Measurements from ENCODE around the gene TP53BP1. TPM values are rescaled to one million over a fixed set of nuclear protein-coding genes. Genes with fewer than 3 reads are reported as not detected.

Gene TP53BP1
- total RNA-seq, 2 experiments from 2014 or later = 43.0 to 44.6 TPM

DNA sequence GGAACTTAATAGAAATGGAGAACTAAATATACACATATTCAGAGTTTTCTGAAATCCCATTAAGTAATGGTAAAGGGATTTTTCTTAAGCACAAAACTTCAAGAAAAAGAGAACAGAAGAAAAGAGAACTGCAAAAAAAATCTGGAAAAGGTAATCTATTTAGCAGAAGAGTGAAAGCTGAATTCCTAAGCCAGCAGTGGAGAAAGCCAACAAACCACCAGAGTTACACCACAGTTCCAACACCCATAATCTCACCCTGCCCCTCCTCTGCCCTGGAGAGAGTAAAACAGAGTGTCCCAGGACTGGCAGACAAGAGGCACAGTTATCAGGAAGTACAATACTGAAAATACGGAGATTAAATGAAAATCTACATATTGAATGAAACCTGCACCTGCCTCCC, 29.4 kb downstream of the TP53BP1 start:
- TF ChIP-seq, protein P1, sequence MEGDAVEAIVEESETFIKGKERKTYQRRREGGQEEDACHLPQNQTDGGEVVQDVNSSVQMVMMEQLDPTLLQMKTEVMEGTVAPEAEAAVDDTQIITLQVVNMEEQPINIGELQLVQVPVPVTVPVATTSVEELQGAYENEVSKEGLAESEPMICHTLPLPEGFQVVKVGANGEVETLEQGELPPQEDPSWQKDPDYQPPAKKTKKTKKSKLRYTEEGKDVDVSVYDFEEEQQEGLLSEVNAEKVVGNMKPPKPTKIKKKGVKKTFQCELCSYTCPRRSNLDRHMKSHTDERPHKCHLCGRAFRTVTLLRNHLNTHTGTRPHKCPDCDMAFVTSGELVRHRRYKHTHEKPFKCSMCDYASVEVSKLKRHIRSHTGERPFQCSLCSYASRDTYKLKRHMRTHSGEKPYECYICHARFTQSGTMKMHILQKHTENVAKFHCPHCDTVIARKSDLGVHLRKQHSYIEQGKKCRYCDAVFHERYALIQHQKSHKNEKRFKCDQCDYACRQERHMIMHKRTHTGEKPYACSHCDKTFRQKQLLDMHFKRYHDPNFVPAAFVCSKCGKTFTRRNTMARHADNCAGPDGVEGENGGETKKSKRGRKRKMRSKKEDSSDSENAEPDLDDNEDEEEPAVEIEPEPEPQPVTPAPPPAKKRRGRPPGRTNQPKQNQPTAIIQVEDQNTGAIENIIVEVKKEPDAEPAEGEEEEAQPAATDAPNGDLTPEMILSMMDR (IDR thresholded peaks at IDR 0.05) = no peak
- Mint-ChIP-seq H3K36me3 (ENCODE audit: low read depth) (peaks cover 83% of the 10 kb centered on the region), H3K4me3 (no peak overlapping the region), H3K27ac (no peak overlapping the region), H3K27me3 (no peaks in the 10 kb centered on the region), H3K4me1 (ENCODE audit: low read depth) (no peaks in the 10 kb centered on the region), H3K9me3 (no peaks in the 10 kb centered on the region)
- Histone ChIP-seq H3K4me3 (ENCODE audit: low read length) (no peak overlapping the region), H3K4me1 (ENCODE audit: insufficient read depth, low read length) (no peaks in the 10 kb centered on the region), H3K36me3 (ENCODE audit: insufficient read depth, low read length) (peaks cover 19% of the 10 kb centered on the region), H3K9me3 (ENCODE audit: control insufficient read depth in 1 of 2, insufficient read depth in 1 of 2, low read length in 2 of 2) (no peaks in the 10 kb centered on the region), H3K27ac (ENCODE audit: low read depth in 1 of 2, low read length in 2 of 2) (no peak overlapping the region), H3K27me3 (ENCODE audit: control insufficient read depth in 1 of 2, insufficient read depth in 2 of 2, low read length in 2 of 2) (no peaks in the 10 kb centered on the region)
- DNase-seq = no peak
- intact Hi-C loops (cut with DNase I, micrococcal nuclease) = no loop called here
- ATAC-seq (ENCODE audit: poor library complexity) = no peak
- ChIA-PET POLR2A (no interaction called here), CTCF (no interaction called here)

DNA sequence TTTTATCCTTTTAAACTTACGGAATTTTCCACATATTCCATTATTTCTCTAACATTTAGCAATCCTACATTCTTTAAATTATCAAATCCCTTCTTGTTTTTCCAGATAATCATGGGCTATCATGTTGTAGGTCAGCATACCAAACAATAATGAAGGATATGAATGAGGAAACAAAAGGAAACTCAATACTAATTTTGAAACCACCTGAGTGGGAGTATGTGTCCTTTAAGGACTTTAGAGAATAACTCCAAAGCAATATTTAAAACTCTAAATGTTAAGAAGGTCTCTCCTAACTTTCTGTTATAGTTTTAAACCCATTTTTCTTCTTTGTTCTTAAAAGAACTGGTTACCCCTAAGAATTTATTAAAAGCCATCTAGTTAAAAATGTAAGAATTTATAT, 43.0 kb downstream of the TP53BP1 start:
- H3K4me1 ChIP-seq (ENCODE audit: insufficient read depth, low read length) = no peaks in the 10 kb centered on the region
- no peaks in the 10 kb centered on the region for H3K9me3 Mint-ChIP-seq
- no peak overlapping the region for H3K4me3 ChIP-seq (ENCODE audit: low read length)
- intact Hi-C loops (cut with DNase I, micrococcal nuclease) = no loop called here
- DNase-seq (no peak), ATAC-seq (ENCODE audit: poor library complexity) (no peak)
- H3K36me3 Mint-ChIP-seq (ENCODE audit: low read depth) = peaks cover 50% of the 10 kb centered on the region
- H3K27ac ChIP-seq (ENCODE audit: low read depth in 1 of 2, low read length in 2 of 2) = no peak overlapping the region
- H3K9me3 ChIP-seq (ENCODE audit: control insufficient read depth in 1 of 2, insufficient read depth in 1 of 2, low read length in 2 of 2) = no peaks in the 10 kb centered on the region
- ChIA-PET POLR2A (no interaction called here), CTCF (no interaction called here)
- H3K27me3 ChIP-seq (ENCODE audit: control insufficient read depth in 1 of 2, insufficient read depth in 2 of 2, low read length in 2 of 2) = no peaks in the 10 kb centered on the region
- H3K27ac Mint-ChIP-seq = no peak overlapping the region
- no peaks in the 10 kb centered on the region for H3K27me3 Mint-ChIP-seq
- TF ChIP-seq, protein P1 (IDR thresholded peaks at IDR 0.05) = no peak
- H3K4me1 Mint-ChIP-seq (ENCODE audit: low read depth) = no peaks in the 10 kb centered on the region
- H3K36me3 ChIP-seq (ENCODE audit: insufficient read depth, low read length) = peaks cover 25% of the 10 kb centered on the region
- no peak overlapping the region for H3K4me3 Mint-ChIP-seq

DNA sequence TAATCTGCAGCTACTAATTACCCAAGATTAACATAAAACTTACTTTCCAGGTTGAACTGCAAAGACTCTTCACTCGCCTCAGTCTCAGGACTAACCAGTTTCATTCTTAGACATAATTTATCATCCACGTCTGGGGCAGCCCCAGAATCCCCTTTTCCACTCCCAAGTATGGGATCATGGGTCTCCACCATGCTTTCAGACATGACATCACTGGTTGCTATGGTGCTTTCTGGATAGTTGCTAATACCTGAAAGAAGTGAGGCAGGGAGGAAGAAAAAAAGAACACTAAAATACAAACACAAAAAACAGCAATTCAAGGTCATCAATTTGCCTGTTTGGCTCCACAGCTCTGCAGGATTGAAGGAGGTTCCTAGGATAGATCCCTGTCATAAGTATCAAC, 46.6 kb downstream of the TP53BP1 start:
- TF ChIP-seq, protein P1 (IDR thresholded peaks at IDR 0.05) = no peak
- intact Hi-C loops (cut with DNase I, micrococcal nuclease) = no loop called here
- no peak for DNase-seq
- Mint-ChIP-seq H3K4me1 (ENCODE audit: low read depth) (no peaks in the 10 kb centered on the region), H3K27me3 (no peaks in the 10 kb centered on the region), H3K4me3 (no peak overlapping the region), H3K27ac (no peak overlapping the region), H3K9me3 (no peaks in the 10 kb centered on the region), H3K36me3 (ENCODE audit: low read depth) (peaks cover 60% of the 10 kb centered on the region)
- Histone ChIP-seq H3K27me3 (ENCODE audit: control insufficient read depth in 1 of 2, insufficient read depth in 2 of 2, low read length in 2 of 2) (no peaks in the 10 kb centered on the region), H3K27ac (ENCODE audit: low read depth in 1 of 2, low read length in 2 of 2) (no peak overlapping the region), H3K9me3 (ENCODE audit: control insufficient read depth in 1 of 2, insufficient read depth in 1 of 2, low read length in 2 of 2) (no peaks in the 10 kb centered on the region), H3K4me1 (ENCODE audit: insufficient read depth, low read length) (no peaks in the 10 kb centered on the region), H3K4me3 (ENCODE audit: low read length) (no peak overlapping the region), H3K36me3 (ENCODE audit: insufficient read depth, low read length) (peaks cover 23% of the 10 kb centered on the region)
- ChIA-PET POLR2A (no interaction called here), CTCF (no interaction called here)
- no peak for ATAC-seq (ENCODE audit: poor library complexity)
